Measurements from ENCODE around the gene EDARADD. TPM values are rescaled to one million over a fixed set of nuclear protein-coding genes. Genes with fewer than 3 reads are reported as not detected.
A peak's percentile ranks its signal among the peaks of the same experiment; 100 is the strongest.

EDARADD gene
- total RNA-seq, 1 experiment from 2014 or later = 1.2 TPM

- DNase-seq (ENCODE audit: low read depth) = no peak
Observed at GRCh38 chr1:236514703-236515442, 120.8 kb downstream of the EDARADD start.

DNA sequence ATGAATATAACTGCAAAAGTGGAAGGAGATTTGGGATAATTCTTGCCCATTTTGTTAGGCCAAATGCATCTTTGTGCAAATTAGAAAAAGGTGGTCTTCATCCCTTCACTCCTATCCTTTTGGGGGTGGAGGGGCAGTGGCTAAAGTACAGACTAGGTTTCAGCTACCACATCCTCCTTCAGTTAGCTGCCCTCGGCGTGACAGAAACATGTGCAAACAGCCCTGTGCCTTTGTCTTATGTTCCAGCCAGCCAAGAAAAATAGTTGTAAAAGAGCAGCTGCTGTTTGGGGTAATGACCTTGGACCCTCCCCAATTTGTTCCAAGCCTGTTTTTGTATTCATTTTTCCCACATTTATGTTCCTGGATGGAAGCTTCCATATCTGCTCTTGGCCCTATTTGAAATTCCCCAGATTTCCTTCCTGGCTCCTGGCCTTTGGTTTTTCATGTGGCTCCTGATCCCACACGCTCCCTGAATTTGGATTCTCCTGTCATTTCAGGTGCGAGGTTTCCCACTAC lies 121.4 kb downstream of the EDARADD start:
- DNase-seq (ENCODE audit: low read depth) = no peak

GRCh38 chr1:236516929-236517704 lies 123.0 kb downstream of the EDARADD start:
- DNase-seq (ENCODE audit: low read depth) = peak; percentile 52

DNA sequence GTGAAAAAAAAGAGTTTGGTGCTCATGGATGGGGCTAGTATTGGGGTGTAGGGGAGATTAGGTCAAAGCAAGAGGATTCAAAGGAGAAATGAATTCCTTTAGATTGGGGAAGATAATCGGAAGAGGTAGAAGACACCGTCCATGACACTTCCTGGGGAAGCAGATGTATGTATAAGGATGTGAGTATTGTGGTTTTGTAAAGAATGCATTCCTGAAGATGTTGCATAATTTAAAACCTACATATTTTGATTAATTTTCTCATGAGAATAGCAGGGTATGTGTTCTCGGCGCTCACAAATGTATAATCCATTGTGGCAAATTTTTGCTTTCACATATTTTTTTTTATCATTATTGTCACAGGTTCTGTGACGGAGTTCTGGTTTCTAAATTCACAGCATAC lies 124.2 kb downstream of the EDARADD start:
- no peak for DNase-seq (ENCODE audit: low read depth)

DNA sequence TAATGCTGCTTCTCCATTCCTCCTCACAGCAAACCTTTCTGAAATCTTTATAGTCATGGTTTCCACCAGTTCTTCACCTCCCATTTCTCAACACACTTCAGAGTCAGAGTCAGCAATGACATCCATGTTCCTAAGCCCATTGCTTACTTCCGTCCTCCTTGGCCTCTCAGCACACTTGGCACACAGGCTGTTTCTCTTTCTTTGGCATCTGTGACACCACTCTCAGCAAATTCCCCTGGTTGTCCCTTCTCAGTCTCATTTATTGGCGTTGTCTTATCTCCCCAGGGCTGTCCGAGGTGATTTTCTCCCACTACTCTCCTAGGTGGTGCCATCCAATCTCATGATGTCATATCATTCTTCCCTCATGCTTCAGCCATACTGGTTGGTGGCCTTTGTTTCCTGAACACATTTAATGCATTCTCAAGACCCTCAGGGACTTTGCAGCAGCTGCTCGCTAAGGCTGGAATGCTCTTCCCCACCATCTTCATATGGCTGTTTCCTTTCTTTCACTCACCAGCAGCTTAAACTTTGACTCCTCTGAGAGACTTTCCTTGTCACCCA lies 126.4 kb downstream of the EDARADD start:
- DNase-seq (ENCODE audit: low read depth) = no peak

DNA sequence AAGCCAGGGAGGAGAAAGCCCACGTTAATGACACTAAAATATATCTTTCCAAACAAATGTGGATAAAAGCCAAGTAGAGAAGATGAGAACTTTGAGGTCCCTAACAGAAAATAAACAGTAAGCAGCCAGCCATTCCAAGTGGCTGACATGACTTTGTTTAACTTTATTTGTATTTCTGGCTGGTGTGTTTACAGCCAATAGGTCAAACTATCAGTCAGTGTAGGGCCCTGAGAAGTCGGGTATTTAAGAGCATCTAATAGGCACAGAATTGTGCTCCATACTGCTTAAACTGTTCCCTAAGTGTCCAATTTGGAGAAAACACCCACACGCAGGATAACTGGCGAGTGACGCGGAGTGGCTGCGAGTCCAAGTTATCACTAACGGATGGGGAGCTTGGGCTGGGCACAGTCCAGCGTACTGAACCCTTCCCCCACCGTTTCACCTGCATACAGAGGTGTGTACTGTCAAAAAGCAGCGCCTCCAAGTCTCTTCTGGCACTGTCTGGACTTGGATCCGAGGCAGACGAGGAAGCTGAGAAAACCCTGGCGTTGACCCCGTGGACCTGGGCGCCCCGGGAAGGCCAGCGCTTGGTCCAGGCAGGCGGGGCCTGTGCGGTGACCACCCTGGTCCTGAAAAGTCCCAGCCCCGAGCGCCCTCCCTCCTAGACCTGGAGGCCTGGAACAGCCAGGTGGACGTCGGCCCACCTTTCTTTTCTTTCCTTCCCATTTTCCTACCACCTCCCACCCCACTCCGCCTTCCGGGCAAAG lies 129.0 kb downstream of the EDARADD start:
- no peak for DNase-seq (ENCODE audit: low read depth)

DNA sequence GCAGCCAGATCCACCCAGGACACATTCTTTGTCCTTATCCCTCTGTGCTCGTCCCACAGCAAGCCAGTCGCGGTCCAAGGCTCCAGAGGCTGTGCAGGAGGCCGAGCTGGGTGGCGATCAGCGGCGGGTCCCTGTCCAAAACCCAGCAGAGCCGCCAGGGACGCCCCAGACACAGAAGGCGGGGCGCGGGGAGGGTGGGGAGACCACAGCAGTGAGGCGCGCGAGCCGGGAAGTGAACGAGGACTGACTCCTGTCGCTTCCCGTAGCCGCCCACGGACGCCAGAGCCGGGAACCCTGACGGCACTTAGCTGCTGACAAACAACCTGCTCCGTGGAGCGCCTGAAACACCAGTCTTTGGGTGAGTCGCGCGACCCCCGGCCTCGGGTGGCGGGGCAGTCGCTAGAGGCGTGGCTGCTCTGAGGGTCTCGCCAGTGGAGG lies 129.6 kb downstream of the EDARADD start, which contains the start of gene LGALS8:
Gene LGALS8 (plus strand): TSS at position 279 of the 438 bp plus-strand sequence. CDS start 2,089 bp downstream, outside the sequence.
- DNase-seq (ENCODE audit: low read depth) = peak; percentile 69

DNA sequence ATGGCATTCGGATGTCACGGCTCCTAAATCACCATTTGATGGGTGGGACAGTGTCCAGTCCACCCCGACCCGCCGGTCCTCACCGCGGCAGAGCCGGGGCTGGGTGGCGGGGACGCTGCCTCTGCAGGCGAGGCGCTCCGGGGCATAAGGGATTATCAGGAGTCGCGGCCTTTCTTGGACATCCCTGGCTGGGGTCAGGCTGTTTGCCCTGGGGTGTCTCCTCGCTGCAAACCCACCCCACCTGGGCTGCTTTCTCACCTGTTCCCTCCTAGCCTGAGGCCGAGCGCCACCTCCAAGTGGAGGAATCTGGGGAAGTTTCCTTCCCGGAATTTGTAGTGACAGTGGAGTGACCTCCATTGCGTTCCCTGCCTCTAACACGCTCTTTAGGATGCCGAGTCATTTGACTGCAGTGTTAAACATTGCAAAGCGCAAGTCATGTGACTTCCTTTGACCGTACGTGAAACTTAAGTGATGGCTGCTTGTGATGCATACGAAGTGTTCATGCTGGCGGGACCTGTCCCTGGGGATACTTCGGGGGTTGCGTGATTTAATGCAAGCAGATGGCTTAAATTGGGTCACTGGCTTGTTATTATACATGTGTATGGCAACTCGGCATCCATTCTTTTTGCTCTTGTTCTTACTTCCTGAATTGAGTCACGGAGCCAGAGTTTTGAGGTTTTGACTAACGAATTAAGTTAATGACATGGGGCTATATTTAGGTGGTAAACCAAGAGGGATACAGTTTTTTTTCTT lies 130.2 kb downstream of the EDARADD start:
- peak; percentile 83 for DNase-seq (ENCODE audit: low read depth)

DNA sequence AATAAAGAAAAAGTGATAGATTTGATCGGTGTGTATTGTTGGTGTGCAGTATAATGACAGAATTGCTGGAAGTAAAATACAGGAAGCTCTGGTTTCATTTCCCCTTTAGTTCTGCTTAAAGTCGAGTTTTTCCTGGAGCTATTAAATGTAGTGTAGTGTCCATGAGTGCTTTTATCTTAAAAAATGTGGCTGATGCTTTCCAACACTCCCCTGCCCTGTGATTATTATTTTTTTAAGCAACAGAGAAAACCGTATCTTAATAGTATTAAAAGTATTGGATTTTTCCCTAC lies 130.8 kb downstream of the EDARADD start:
- DNase-seq (ENCODE audit: low read depth) = no peak

DNA sequence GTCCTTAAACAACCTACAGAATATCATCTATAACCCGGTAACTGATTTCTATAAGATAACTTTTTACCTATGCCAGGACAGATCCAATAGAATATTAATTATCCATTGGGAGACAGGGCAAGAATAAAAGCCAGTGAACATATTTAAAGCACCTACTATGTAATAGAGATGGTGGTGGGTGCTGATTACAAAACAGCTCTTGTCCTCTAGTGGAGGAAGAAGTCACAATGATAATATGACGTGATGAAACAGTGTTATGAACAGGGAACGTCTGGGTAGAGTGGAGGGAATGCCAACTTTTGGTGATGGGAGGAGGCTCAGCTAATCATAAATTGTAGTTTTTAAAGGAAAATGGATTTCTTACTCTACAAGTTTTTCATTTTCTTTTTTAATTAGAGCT lies 132.0 kb downstream of the EDARADD start:
- DNase-seq (ENCODE audit: low read depth) = no peak

GRCh38 chr1:236530286-236530685 lies 136.2 kb downstream of the EDARADD start:
- DNase-seq (ENCODE audit: low read depth) = no peak

GRCh38 chr1:236530959-236531358 lies 136.9 kb downstream of the EDARADD start:
- no peak for DNase-seq (ENCODE audit: low read depth)

DNA sequence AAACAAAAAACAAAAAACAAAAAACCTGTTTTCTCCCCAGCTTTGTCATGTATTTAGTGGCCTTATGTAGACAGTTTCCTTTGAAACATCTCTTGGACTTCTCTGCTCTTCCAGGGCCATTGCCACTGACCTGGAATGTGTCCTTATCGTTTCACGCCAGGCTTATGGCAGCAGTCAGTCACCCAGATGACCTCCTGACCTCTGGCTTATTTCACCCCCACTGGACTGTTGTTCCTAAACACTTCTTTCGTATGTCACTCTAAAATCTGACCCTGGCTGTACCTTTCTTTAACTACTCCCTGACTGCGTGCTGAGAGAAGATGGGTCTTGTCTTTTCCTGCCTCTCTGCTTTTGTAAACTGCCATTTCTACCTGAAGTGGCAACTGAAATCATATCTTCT lies 138.8 kb downstream of the EDARADD start:
- DNase-seq (ENCODE audit: low read depth) = no peak

- peak; percentile 74 for DNase-seq (ENCODE audit: low read depth)
Observed at GRCh38 chr1:236534151-236534651, 140.1 kb downstream of the EDARADD start.

Other genes starting within 250 kb of the EDARADD start
- gene ERO1B, start 112.3 kb upstream of the EDARADD start, total RNA-seq (2014; rRNA removed; shearing (Covaris generic)) = 1.1 and 2.5 TPM in 2 replicates
- 62.4 and 69.0 TPM in 2 replicates for gene LGALS8, start 129.7 kb downstream of the EDARADD start, total RNA-seq (2014; rRNA removed; shearing (Covaris generic))
- gene HEATR1, start 210.2 kb downstream of the EDARADD start, total RNA-seq (2014; rRNA removed; shearing (Covaris generic)) = 15.1 and 21.8 TPM in 2 replicates